NCI-H748 (cell line): Measurements from ENCODE around the gene TRANK1.

ENCODE experiments used
- DNase-seq: peaks from one replicate; lab custom pipeline; 2025; ENCODE audit not compliant: unreplicated experiment; lab: John Stamatoyannopoulos, UW

TRANK1 gene

GRCh38 chr3:36804295-36805055 is 140.4 kb downstream of the TRANK1 start:
- peak; percentile 65 for DNase-seq

- no peak for DNase-seq
These were observed 141.6 kb downstream of the TRANK1 start for GRCh38 chr3:36803091-36803791.

- no peak for DNase-seq
These were observed 144.2 kb downstream of the TRANK1 start for GRCh38 chr3:36800533-36801116.

GRCh38 chr3:36796881-36797280 is 148.0 kb downstream of the TRANK1 start:
- no peak for DNase-seq

GRCh38 chr3:36796161-36796560 is 148.7 kb downstream of the TRANK1 start:
- DNase-seq = no peak

GRCh38 chr3:36795622-36796021 is 149.2 kb downstream of the TRANK1 start:
- no peak for DNase-seq

GRCh38 chr3:36792342-36792741 is 152.5 kb downstream of the TRANK1 start:
- peak; percentile 30 for DNase-seq

- no peak for DNase-seq
These were observed 154.1 kb downstream of the TRANK1 start for GRCh38 chr3:36790765-36791164.

GRCh38 chr3:36786921-36787890 is 157.6 kb downstream of the TRANK1 start:
- no peak for DNase-seq

- DNase-seq = no peak
These were observed 160.7 kb downstream of the TRANK1 start for GRCh38 chr3:36784138-36784635.

GRCh38 chr3:36777424-36778218 is 167.2 kb downstream of the TRANK1 start:
- DNase-seq = no peak
